Endothelial cell of umbilical vein (primary cell): ENCODE measurements around the gene CD151.

Experiments used
- EZH2 ChIP-seq: IDR thresholded peaks from 2 replicates; pipeline ENCODE4 v1.6.1; 2012; ENCODE audit warnings: borderline replicate concordance, low read depth, mild to moderate bottlenecking, moderate library complexity, low read length, inconsistent platforms; ENCODE audit not compliant: severe bottlenecking
- GATA2 ChIP-seq: IDR thresholded peaks from 2 replicates; pipeline ENCODE4 v1.7.0; 2011; ENCODE audit warnings: low read depth, mild to moderate bottlenecking, moderate library complexity, mixed read lengths, low read length; ENCODE audit not compliant: insufficient read length, insufficient read depth
- JUN ChIP-seq: IDR thresholded peaks from 2 replicates; pipeline ENCODE4 v1.6.1; 2011; ENCODE audit warnings: borderline replicate concordance, low read depth; ENCODE audit not compliant: insufficient read length, insufficient read depth
- MYC ChIP-seq: IDR thresholded peaks from one replicate; pipeline ENCODE4 v1.6.1; 2011; ENCODE audit warnings: mild to moderate bottlenecking, low read depth, low read length
- POLR2A ChIP-seq: IDR thresholded peaks from 2 replicates; pipeline ENCODE4 v1.6.1; 2012; ENCODE audit warnings: low read depth, mild to moderate bottlenecking, control low read depth, low read length
- POLR2AphosphoS5 ChIP-seq: IDR thresholded peaks from 2 replicates; pipeline ENCODE4 v1.6.1; 2012; ENCODE audit warnings: low read depth, mild to moderate bottlenecking, control low read depth, low read length, moderate library complexity; ENCODE audit not compliant: insufficient read depth
- TF ChIP-seq, protein P1 (sequence below), 2 donors: IDR thresholded peaks; 1 replicate in 1 of 2; 2 replicates in 1 of 2; pipeline ENCODE4 v1.5.1; 2011; ENCODE audit warnings: low read length in 2 of 2, mild to moderate bottlenecking in 2 of 2, moderate library complexity in 2 of 2, control low read depth in 1 of 2, inconsistent platforms in 1 of 2, low read depth in 1 of 2; ENCODE audit not compliant: insufficient read depth in 1 of 2; ENCODE audit errors: extremely low read depth in 1 of 2
- TF ChIP-seq, protein P2 (sequence below): IDR thresholded peaks from 2 replicates; pipeline ENCODE4 v1.6.1; 2011; ENCODE audit not compliant: insufficient read depth, insufficient read length

DNA sequence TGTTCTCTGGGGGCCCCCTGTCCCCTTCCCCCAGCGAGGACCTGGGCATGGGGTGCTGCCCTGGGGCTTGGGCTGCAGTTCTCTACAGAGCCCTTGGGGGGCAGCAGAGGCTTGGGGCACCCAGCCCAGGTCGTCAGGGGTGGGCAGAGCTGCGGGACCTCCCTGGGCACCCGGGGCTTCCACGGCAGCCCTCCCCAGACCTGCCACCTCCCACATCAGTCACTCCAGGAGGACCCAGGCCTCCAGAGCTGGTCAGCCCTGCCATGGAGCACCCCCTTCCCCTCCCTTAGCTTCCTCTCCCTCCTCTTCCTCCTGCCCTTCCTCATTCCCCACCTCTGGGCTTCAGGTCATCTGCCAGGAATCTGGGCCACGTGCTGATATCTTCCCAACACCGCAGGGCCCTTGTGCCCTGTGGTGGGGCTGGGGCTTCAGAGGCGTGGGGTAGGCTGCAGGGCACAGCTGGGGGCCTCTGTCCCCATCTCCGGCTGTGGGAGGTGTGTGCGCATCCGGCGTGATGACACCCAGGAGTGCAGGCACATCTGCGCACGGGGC is 15.7 kb downstream of the CD151 start:
- TF ChIP-seq, protein P1, sequence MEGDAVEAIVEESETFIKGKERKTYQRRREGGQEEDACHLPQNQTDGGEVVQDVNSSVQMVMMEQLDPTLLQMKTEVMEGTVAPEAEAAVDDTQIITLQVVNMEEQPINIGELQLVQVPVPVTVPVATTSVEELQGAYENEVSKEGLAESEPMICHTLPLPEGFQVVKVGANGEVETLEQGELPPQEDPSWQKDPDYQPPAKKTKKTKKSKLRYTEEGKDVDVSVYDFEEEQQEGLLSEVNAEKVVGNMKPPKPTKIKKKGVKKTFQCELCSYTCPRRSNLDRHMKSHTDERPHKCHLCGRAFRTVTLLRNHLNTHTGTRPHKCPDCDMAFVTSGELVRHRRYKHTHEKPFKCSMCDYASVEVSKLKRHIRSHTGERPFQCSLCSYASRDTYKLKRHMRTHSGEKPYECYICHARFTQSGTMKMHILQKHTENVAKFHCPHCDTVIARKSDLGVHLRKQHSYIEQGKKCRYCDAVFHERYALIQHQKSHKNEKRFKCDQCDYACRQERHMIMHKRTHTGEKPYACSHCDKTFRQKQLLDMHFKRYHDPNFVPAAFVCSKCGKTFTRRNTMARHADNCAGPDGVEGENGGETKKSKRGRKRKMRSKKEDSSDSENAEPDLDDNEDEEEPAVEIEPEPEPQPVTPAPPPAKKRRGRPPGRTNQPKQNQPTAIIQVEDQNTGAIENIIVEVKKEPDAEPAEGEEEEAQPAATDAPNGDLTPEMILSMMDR (IDR thresholded peaks at IDR 0.05; ENCODE audit: extremely low read depth in 1 of 2, insufficient read depth in 1 of 2, low read depth in 1 of 2, low read length in 2 of 2), result peak; percentile 81 to 94
- TF ChIP-seq GATA2, result no peak
- TF ChIP-seq EZH2, result no peak
- TF ChIP-seq POLR2A, result no peak
- TF ChIP-seq, protein P2, sequence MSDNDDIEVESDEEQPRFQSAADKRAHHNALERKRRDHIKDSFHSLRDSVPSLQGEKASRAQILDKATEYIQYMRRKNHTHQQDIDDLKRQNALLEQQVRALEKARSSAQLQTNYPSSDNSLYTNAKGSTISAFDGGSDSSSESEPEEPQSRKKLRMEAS, result no peak
- no peak for TF ChIP-seq MYC
- no peak for TF ChIP-seq POLR2AphosphoS5
- no peak for TF ChIP-seq JUN
